K562 (cell line): ENCODE measurements around the gene SPIN1.

ENCODE experiments used
- CTCF ChIP-seq, 3 experiments: IDR thresholded peaks in 2 of 3; conservative IDR thresholded peaks in 1 of 3; 2 replicates each; pipeline ENCODE4 v1.5.1; 2011 to 2012; ENCODE audit warnings: low read length in 3 of 3, mild to moderate bottlenecking in 3 of 3, control low read depth in 2 of 3, improper control_type of control experiment in 1 of 3, inconsistent platforms in 1 of 3, low read depth in 1 of 3, mixed read lengths in 1 of 3, moderate library complexity in 1 of 3; ENCODE audit not compliant: insufficient read depth in 2 of 3
- ESRRB ChIP-seq: fragments of 250-450 bp; sonication (Bioruptor Pico); IDR thresholded peaks from 2 replicates; pipeline ENCODE4 v1.5.0; 2020; ENCODE audit warnings: mild to moderate bottlenecking, moderate library complexity, borderline replicate concordance
- POLR2A ChIP-seq: fragments of 450-650 bp; conservative IDR thresholded peaks from 2 replicates; pipeline ENCODE4 v1.6.1; 2016
- SP1 ChIP-seq: sonication (generic); formaldehyde crosslinking; IDR thresholded peaks from 2 replicates; pipeline ENCODE4 v1.8.1; 2022; ENCODE audit warnings: mild to moderate bottlenecking, missing genetic modification reagents
- ZBTB1 ChIP-seq: sonication (generic); formaldehyde crosslinking; IDR thresholded peaks from 2 replicates; pipeline ENCODE4 v1.8.1; 2023; ENCODE audit warnings: missing genetic modification reagents, low read depth, mild to moderate bottlenecking, borderline replicate concordance
- ZNF217 ChIP-seq: sonication (generic); formaldehyde crosslinking; IDR thresholded peaks from 2 replicates; pipeline ENCODE4 v1.8.0; 2022; ENCODE audit warnings: mild to moderate bottlenecking, missing genetic modification reagents
- ZNF253 ChIP-seq: fragments of 250-450 bp; sonication (Bioruptor Pico); conservative IDR thresholded peaks from 2 replicates; pipeline ENCODE4 v1.6.1; 2021; ENCODE audit warnings: mild to moderate bottlenecking
- ZNF274 ChIP-seq: IDR thresholded peaks from 2 replicates; pipeline ENCODE4 v1.6.1; 2011; ENCODE audit warnings: low read depth, mild to moderate bottlenecking, low read length, moderate library complexity, borderline replicate concordance

DNA sequence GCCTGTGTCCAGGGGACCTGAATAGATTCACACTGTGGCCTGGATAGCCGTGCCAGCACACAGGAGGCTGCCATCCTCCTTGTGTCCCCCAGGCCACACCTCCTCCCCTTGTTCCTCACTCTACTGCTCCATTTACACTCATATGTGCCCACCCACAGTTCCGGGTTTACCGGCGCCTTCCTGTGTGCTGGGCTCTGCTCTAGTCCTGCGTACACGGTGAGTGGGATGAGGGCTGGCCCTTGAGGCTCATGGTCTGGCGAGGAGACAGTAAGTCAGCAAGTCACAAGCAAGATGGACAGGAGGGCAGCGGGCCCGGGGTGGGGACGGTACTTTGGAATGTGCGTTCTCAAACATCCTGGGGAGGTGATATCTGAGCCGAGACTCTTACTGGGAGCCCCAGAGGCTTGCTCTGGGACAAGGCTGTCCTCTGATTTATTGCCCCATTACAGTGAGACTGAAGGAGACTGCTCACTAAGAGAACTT lies 114.3 kb downstream of the SPIN1 start:
- TF ChIP-seq POLR2A (no peak), ZNF217 (no peak), CTCF (IDR thresholded peaks at IDR 0.05 in 2 of 3, conservative IDR thresholded peaks at IDR 0.05 in 1 of 3; ENCODE audit: insufficient read depth in 2 of 3, low read depth in 1 of 3, low read length in 3 of 3) (no peak), ZNF274 (no peak), ZBTB1 (no peak), ZNF253 (CRISPR knock-in tag) (no peak), ESRRB (CRISPR knock-in tag) (no peak), SP1 (CRISPR knock-in tag) (no peak)
